Mammary epithelial cell (primary cell): ENCODE data around the gene OR2H2.

Source experiments
- EZH2 ChIP-seq: IDR thresholded peaks from 2 replicates; pipeline ENCODE4 v1.6.1; 2012; ENCODE audit warnings: low read length, inconsistent platforms, borderline replicate concordance
- TF ChIP-seq, protein P1 (sequence below), 2 donors: IDR thresholded peaks in 1 of 2; conservative IDR thresholded peaks in 1 of 2; 2 replicates each; pipeline ENCODE4 v1.5.1; 2011 to 2012; ENCODE audit warnings: inconsistent platforms in 2 of 2, low read length in 2 of 2, mild to moderate bottlenecking in 2 of 2, control low read depth in 1 of 2, low read depth in 1 of 2; ENCODE audit not compliant: insufficient read depth in 1 of 2; ENCODE audit errors: extremely low read depth in 1 of 2

DNA sequence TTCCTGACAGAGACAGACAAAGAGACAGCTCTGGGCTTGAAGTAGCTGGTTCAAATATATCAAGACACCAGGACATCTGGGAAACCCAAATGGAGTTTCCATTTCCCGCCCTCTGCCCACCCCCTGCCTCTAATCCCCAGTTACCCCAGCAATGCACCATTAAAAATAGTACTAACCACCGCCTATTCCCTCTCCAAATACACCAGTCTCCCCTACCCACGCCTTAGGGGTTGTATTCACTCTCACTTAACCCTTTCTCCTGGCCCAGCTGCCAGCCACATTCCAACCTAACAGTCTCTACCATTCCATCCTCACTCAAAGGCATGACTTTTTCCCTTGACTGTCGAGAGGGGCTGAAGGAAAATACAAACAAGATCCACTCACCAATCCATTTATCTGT is 25.6 kb downstream of the OR2H2 start:
- TF ChIP-seq, protein P1, sequence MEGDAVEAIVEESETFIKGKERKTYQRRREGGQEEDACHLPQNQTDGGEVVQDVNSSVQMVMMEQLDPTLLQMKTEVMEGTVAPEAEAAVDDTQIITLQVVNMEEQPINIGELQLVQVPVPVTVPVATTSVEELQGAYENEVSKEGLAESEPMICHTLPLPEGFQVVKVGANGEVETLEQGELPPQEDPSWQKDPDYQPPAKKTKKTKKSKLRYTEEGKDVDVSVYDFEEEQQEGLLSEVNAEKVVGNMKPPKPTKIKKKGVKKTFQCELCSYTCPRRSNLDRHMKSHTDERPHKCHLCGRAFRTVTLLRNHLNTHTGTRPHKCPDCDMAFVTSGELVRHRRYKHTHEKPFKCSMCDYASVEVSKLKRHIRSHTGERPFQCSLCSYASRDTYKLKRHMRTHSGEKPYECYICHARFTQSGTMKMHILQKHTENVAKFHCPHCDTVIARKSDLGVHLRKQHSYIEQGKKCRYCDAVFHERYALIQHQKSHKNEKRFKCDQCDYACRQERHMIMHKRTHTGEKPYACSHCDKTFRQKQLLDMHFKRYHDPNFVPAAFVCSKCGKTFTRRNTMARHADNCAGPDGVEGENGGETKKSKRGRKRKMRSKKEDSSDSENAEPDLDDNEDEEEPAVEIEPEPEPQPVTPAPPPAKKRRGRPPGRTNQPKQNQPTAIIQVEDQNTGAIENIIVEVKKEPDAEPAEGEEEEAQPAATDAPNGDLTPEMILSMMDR (conservative IDR thresholded peaks at IDR 0.05 in 1 of 2, IDR thresholded peaks at IDR 0.05 in 1 of 2; ENCODE audit: extremely low read depth in 1 of 2, insufficient read depth in 1 of 2, low read depth in 1 of 2, low read length in 2 of 2) = no peak
- TF ChIP-seq EZH2 = no peak
